IPS-NIHi7 (cell line): Measurements from ENCODE around the gene MGMT.

Source experiments
- DNase-seq: peaks from one replicate; pipeline ENCODE4 v3.0.0; 2012; ENCODE audit warnings: mixed read lengths; ENCODE audit errors: extremely low spot score

The MGMT gene

DNA sequence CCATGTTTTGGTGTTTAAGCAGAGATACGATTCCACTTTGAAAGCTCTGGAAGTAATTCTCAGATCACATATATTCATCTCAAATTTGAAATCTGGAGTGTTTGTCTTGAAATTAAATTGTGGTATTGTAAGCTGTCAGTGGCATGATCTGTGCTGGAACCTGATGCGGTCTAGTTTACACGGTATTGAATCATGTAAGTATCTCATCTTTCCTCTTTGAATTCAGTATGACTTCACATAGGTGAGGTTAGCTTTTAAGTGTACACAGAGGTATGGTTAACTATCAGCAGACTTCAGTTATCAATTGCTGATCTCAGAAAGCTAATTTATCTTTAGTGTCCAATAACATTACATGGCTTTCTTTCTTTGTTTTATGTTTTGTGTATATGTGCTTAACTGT, 155.2 kb downstream of the MGMT start:
- no peak for DNase-seq

DNA sequence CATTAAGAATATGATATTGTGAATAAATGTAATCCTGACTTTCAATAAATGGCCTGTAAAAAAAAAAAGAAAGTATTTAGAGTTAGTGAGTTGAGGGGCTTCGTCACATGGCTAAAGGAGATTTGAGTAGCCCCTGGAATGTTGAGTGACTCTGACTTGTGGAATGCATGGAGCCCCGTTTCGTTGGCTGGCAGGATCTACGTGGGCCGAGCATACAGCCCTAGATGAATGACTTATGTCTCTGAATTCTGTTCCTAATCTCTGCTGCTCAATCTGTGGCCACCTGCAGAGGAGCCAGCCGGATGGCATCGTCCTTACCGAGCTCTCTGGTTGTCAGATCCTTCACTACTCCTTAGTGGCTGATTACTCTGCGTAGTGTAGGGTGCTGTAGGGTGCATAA, 155.7 kb downstream of the MGMT start:
- DNase-seq: no peak

DNA sequence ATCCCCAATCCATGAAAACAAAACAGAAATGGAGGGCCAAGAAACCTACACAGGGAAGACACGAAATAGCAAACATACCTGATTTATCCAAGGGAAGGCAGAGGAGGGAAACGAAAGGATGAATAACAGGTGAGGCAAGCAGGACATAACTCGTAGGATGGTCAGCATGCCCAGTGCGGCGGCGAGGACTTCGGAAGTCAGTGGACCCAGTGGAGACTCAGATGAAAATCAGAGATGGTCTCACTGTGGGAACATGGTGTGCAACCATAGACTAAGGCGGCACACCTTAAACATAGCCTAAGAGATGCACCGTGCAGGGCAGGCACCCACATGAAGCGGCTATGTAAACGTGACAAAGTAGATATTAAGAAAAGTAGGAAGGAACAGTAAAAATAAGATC, 157.5 kb downstream of the MGMT start:
- no peak for DNase-seq

DNA sequence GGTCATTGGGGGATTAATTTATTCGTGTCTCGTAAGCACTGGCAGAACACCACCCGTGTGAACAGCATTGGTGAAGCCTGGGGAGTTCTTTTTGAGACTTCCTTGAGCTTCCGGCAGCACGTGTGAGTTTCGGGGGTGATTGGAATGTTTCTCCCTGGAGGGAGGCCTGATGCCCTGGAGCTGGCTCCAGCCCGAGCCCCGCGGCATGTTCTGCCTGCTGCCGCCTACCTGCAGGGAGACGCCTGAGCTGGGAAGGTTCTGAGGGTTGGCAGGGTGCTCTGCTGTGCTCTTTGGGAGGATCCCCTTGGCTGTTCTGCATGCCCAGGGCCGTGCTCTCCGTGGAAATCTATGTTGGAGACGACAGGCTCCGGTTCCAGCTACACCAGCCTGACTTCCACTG, 159.3 kb downstream of the MGMT start:
- DNase-seq: peak; percentile 39

DNA sequence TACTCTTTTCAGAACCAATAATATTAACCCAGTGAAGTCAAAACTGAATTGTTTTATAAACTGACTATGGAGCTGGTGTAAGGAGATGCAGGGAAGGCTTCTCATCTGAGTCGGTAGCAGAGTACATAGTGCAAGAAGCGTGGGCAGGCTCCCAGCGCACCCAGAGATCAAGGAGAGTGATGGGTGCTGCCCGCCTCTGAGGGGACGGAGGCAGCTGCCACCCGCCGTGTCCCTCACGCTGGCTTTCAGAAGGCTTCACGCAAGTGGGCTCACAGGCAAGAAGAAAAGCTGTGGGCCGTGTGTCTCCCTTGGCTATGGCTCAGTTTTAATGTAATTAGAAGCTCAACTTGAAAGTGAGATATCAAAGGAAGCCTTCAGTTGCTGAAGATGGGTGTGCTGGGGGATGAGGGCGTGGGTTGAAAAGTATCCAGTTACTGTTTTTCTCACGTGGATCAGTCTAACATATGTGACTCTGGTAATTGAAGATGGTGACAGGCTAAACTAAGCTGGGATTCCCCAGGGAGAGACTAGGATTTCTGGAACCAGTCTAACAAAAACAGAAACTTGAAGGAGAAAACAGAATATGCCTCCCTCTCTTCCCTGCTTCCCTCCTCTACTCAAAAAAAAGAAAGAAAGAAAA, 159.9 kb downstream of the MGMT start:
- DNase-seq: no peak

DNA sequence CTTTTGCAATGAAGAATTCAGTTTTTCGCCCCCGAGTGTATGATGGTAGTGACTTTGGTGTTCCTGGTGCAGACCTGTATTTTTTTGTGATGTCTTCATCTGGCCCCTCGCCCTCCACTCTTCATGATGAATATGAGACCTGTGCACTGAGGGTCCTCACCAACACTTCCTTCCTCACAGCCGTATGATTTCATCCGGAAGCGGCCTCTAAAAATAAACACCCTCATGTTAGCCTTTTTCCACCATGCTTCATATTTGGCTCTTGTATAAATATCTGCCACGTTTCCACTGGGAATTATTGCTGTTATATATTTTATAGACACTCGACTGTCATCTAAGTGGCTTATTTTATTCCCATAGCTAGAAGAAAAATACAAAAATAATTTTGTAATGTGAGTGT, 160.4 kb downstream of the MGMT start:
- no peak for DNase-seq

DNA sequence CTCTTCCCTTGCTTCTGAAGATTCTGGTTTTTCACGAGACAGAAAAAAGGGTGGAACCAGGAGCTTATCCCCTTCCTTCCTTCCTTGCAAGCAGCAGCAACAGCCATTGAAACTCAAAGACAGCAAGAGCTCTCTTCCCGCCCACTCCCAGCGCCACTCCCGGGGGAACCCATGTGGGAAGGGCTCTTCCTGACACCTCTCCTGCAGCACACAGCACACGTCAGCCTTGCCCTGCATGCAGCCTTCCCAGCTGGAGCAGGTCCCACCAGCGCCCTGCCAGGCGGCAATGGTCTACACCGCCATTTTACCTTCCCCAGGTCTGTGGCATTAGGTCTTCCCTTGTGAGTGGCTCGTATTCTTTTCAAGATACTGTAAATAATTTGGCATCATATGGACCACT, 161.8 kb downstream of the MGMT start:
- no peak for DNase-seq

DNA sequence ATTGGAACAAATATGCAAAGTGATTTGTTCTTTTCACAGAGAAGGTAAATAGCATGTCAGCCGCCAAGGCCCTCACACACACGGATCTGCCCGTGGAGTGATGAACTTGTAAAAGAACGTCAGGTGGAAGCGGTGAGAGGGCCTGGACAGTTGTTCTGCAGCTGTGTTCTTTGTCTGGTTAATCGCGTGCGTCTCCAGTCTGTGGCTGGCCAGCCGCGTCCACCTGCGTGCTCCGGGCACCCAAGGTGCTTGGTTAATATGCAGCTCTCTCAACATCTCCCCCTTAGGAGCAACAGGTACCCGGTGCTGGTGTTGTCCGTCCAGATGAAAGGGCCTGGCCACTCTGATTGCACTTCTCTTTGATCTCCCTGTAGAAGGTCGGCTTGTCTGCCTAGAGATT, 162.9 kb downstream of the MGMT start:
- no peak for DNase-seq

DNA sequence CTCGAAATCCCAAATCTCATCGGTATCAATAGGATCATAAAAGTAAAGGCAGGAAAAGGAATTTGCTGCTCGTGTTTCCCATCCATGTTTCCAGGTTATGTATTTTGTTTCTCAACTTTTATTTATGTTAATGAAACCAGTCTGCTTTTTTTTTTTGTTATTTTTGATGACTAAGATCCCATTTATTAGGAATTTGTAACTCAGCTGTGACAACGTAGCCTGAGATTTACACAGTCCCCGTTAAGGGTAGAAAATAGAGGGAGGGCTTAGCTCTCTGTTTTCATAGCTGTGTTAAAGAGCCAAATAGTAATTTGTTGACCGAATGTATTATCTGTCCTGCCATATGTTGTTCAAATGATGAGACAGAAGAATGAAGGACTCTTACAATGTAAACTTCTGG, 164.0 kb downstream of the MGMT start:
- no peak for DNase-seq

DNA sequence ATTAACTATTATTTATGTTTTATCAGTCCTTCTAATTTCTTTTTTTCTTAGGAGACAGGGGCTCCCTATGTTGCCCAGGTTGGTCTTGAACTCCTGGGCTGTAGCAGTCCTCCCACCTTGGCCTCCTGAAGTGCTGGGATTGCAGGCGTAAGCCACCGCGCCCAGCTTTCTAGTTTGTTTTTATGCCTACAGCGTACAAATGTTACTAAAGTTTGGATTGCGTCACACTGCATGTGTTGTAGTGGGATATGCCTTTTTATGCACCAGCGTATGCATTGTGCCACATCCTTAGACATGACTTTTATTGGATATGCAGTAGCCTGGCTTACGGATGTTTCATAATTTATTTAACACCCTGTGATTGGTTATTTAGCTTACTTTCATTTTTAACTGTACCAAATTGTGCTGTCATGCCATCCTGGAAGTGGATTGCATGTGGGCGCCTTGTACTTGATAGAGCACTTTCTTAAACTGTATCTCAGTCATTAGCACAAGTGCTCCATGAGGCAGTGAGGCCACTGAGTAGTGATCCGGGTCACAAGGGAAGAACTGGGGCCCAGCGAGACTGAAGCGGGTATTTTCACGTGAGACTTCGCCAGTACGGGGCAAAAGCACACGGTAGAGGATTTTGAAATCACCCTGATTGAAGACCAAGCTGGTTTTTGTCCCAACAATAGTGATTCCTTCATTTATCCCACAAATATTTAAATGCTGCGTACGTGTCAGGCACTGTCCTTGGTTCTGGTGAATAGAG, 165.0 kb downstream of the MGMT start:
- no peak for DNase-seq

DNA sequence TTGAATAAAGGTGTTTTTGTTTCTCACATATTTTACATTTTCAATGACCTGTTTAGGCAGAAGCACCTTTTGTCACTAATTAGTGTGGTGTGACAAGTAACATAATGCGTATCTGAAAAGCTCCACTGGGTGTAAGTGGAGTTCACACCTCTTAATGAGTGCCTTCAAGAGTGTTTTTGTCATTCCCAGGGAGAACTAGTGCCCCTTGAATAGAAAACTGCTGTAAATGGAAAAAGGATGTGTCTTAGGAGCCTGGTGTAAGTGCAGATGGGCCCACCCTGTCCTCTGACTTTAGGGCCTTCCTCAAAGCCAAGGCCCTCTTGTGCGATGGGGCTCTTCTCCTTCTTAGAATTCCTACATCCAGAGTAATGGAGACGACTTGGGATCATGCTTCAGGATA, 170.0 kb downstream of the MGMT start:
- DNase-seq: no peak

DNA sequence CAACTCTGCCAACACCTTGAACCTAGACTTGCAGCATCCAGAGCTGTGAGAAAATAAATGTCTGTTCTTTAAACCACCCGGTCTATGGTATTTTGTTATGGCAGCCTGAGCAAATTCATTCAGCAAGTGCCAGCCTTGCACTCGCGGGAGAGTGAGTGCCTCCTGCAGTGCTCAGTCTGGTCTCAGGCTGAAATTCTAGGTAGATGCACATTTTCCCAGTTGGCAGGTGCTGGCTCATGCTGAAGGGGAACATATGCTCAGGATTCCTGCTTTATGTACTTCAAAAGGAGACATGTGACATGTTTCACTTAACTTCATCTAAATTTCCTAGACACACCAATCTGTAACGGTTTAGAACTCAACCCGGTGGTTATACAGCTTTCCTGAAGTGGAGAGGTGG, 170.8 kb downstream of the MGMT start:
- DNase-seq: no peak

DNA sequence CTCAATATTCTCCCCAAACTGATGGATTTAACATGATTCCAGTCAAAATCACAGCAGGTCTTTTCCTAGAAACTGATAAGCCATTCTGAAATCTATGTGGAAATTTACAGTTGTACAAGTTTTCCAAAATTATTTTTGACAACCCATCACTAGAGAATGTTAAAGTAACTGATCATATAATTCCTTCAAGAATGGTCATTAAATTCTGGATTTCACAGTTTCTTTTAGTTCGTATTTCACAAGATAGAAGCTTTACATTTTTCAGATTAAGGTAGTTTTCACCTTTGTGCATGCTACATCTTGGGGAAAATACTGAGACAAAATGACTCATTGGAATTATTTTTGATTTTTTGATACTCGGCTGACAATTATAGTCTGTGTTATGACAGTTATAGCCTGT, 174.3 kb downstream of the MGMT start:
- DNase-seq: no peak

DNA sequence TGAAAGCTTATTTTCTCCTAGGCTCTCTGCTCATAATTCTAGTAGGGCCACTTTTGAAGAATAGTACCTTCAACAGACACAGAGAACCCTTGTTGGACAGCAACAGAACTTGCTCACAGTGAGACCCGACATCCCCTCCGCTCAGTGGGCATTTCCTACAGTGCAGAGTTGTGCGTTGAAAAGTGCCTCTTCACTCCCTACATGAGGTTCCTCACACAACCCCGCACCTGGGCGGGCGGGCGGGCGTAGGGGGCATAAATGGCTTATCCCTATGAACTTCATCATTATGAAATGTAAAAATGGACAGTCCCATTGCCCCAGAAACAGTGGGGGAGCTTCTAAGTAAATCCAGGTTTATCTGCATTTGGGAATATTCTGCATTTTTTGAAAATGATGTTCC, 174.9 kb downstream of the MGMT start:
- no peak for DNase-seq

DNA sequence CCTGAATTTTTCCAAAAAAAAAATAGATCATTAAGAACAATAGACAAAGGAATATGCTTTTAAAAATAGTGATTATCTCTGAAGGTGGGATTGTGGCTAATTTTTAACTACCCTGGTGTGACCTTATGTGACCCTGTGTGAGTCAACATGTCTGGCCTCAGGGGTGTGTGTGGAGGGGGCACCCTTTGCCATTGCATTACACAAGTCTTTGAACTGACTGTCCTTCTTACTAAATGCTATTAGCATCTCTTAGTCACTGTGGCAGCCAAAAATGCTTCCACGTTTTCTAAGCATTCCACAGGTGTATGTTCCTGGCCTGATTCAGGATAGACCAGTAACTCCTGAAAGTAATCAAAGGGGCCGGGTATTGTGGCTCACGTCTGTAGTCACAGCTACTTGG, 175.4 kb downstream of the MGMT start:
- DNase-seq: no peak

DNA sequence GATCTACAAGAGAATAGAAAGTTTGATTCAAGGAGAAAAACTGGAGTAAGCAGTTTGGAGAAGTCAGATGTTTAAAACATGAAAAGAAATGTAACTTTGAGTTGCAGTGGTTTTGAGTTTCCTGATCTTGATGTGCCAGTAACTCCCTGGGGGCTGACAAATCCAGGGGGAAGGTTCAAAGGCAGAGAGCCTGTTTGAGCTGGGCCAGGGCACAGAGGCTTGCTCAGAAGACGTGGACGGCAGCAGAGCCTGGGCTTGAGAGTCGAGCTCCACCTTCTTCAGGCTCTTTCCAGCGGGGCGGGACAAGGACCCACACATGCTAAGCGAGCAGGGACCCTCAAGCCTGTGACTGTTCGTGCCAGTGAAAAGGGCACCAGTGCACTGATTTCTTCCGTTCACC, 176.2 kb downstream of the MGMT start:
- DNase-seq: no peak

DNA sequence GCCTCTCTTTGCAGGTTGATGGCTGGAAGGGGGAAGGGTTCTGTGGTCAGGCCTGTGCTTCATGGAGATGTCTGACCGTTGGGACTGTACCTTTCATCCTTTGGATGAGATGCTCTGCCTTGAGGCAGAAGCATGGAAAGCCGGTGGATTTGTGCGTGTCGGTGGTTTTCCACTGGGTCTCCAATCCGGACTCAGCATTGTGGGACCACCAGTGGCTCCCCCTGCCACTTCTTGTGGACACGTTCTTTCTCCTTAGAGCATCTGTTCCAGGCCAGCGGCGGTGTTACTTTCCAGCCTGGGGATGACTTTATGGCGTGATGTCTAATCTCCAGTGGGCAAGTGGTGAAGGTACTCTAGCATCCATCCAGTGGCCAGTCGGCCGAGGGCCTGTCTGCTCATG, 178.4 kb downstream of the MGMT start:
- no peak for DNase-seq

DNA sequence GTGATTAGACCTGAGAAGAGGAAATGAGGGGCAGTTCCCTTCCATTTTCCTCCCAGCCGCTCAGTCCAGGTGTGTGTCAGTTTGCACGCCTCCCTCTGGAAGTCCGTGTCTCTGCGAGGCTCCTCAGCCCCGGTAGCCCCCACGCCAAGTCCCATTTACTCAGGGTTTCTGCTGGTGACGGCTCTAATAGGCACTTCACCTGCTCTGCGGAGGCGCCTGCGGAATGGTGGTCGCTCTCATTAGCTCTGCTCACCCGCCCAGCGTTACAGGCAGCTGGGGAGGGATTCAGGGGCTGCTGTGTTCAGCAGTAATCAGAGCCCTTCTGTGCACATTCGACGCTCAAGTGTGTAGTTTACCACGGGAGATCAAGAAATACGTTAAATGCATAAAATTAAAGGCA, 179.9 kb downstream of the MGMT start:
- no peak for DNase-seq

DNA sequence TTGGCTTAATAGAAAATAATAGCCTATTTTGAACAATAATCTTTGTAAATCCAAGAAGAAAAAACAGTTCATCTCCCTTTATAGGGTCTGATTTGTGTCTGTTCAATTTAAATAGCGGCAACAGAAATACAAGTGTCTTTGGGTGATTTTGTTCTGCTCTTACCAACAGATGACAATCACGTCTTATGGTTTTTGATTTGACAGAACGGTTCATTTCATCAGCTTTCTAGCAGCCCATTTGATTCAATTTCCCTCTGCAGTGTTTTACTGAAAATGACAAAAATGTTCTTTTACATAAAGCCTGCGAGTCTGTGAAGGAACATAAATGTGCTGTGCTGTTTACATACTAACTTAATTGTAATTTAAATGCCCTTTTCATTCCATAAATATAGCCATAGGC, 180.5 kb downstream of the MGMT start:
- DNase-seq: no peak

DNA sequence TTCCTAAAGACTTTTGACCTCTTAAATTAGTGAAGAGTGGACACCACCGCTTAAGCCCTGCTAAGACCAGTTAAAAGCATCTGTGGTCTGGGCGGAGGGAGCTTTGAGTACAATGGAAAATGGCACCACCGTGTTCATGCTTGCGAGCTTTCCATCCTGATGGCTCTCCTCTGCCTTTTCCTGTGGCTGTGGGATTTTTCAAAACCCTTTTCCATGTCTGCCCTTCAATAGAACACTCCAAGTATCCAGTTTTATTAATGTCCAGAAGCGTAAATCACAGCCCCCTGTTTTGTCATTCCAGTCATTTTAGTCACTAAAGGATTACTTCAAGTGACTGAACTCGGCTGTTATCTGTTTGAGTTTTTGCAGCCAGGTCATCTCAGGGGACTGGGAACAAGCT, 181.8 kb downstream of the MGMT start:
- no peak for DNase-seq

DNA sequence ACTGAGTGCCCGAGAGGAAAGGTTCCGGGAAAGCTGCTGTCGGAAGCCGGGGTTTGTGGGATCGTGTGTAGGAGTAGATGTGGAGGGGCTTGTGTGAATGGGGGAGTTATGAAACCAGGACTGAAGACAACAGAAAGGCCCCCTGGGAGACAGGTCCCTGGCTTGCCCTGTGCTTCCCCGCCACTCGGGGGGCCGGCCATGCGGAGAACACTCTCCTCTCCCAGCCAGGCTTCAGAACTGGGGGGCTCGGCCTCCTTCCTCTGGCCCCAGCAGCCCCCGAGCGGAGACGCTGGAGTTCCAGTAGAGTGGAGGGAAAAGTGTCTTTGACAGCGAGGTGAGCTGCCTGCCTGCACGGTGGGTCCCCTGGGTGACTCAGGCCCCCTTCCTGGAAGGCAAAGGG, 185.0 kb downstream of the MGMT start:
- no peak for DNase-seq

DNA sequence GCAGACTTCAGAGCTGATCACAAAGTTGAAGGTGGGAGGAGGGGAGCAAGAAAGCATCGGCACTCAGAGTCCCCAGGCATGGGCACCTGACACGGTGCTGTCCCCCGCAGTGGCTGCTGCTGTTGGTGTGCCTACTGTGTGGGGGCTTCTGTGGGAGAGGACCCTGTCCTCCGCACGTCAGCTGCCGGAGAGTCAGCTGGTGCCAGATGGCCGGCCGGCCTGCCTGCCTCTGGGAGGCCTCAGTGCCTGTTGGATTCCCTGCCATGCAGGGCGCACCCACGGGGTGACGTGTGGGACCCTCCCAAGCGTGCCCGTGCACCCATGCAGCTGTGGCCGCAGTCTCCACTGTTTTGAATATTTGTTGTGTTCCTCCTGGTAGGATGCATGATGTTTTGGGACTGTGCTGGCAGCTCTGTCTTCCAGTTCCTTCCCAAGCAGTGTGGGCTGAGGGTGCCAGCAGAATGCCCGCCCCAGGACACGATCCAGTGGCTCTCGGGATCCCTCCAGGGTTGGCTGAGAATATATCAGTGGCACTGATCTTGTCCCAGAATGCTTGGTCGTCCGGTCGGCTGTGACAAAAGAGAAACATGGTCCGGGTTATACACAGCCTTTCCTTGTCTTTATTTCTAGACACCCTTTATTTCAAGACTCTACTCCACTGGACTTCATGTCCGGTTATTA, 185.6 kb downstream of the MGMT start:
- DNase-seq: no peak

DNA sequence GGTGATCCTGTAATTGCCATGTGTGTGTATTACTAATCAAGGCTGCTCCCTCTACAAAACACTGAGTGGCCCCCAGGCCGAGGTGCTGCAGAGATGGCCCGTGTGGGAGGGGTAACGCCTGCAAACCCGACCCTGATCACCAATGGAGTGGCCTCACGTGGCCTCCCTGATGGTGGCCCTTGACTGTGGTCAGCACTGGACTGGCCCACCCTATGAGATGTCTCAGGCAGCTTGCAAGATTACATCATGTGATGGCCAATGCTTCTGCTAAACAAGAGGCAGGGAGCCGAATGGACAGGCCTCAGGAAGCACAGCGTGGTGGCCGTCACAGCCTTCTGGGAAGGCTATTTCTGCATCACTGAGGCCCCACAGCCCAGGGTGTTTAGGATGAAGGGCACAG, 186.4 kb downstream of the MGMT start:
- DNase-seq: no peak
